PC-9 (cell line): ENCODE data around the gene ATP5PO. TPM values are rescaled to one million over a fixed set of nuclear protein-coding genes. Genes with fewer than 3 reads are reported as not detected.

Experiments
- Bru-seq: library from RNA; stranded (reverse); fragments of 400-500 nt; gene quantifications from one replicate; lab custom pipeline; 2021; lab: Mats Ljungman, UMichigan
- BruChase-seq, 2 experiments: library from RNA; stranded (reverse); fragments of 400-500 nt; gene quantifications; one replicate each; lab custom pipeline; 2021; lab: Mats Ljungman, UMichigan
- BruUV-seq: library from RNA; stranded (reverse); fragments of 400-500 nt; replicated peaks from 2 replicates; lab custom pipeline; 2021; lab: Mats Ljungman, UMichigan
- CTCF ChIA-PET: fragments of 300-600 bp; sonication (Branson Sonifier 250); formaldehyde crosslinking; loops from one replicate; lab custom pipeline; 2022; ENCODE audit warnings: antibody characterized with exemption; lab: Charles Lee
- POLR2A ChIA-PET: fragments of 300-600 bp; sonication (Branson Sonifier 250); formaldehyde crosslinking; loops from one replicate; lab custom pipeline; 2022; ENCODE audit warnings: antibody characterized with exemption; ENCODE audit not compliant: unreplicated experiment; lab: Charles Lee
- DNase-seq, 2 experiments: peaks; one replicate each; pipeline versions ENCODE4 v3.0.0 to v3.0.0-alpha.2; 2015 to 2022; ENCODE audit warnings: mixed read lengths in 1 of 2
- H2AFZ ChIP-seq: fragments of 200-600 bp; sonication (generic); 2 replicates; pipeline ENCODE4 v1.8.1; 2017; ENCODE audit warnings: antibody characterized with exemption
- H3F3A ChIP-seq: fragments of 200-600 bp; sonication (generic); 2 replicates; pipeline ENCODE4 v1.8.1; 2017; ENCODE audit warnings: antibody characterized with exemption, mild to moderate bottlenecking, low read depth; ENCODE audit not compliant: insufficient read depth
- H3K27ac ChIP-seq: fragments of 200-600 bp; sonication (generic); 2 replicates; pipeline ENCODE4 v1.6.1; 2016; ENCODE audit warnings: mixed run types
- H3K27me3 ChIP-seq: fragments of 200-600 bp; sonication (generic); 2 replicates; pipeline ENCODE4 v1.6.1; 2016; ENCODE audit warnings: low read depth, mixed run types; ENCODE audit not compliant: insufficient read depth
- H3K36me3 ChIP-seq: fragments of 200-600 bp; sonication (generic); 2 replicates; pipeline ENCODE4 v1.6.1; 2016; ENCODE audit warnings: low read depth, mixed run types
- H3K4me1 ChIP-seq: fragments of 200-600 bp; sonication (generic); replicated peaks from 2 replicates; pipeline ENCODE4 v1.6.1; 2016; ENCODE audit warnings: mixed run types; ENCODE audit not compliant: insufficient read depth
- H3K4me2 ChIP-seq: fragments of 200-600 bp; sonication (generic); 2 replicates; pipeline ENCODE4 v1.6.1; 2017; ENCODE audit warnings: mixed run types
- H3K4me3 ChIP-seq: fragments of 200-600 bp; sonication (generic); 2 replicates; pipeline ENCODE4 v1.6.1; 2016; ENCODE audit warnings: mixed run types
- H3K79me2 ChIP-seq: fragments of 200-600 bp; sonication (generic); 2 replicates; pipeline ENCODE4 v1.6.1; 2017; ENCODE audit warnings: low read depth, mixed run types
- H3K9me2 ChIP-seq: fragments of 200-600 bp; sonication (generic); 2 replicates; pipeline ENCODE4 v1.8.1; 2017; ENCODE audit warnings: mild to moderate bottlenecking; ENCODE audit not compliant: insufficient read depth
- H3K9me3 ChIP-seq: fragments of 200-600 bp; sonication (generic); 2 replicates; pipeline ENCODE4 v1.8.1; 2016; ENCODE audit warnings: low read depth; ENCODE audit not compliant: insufficient read depth
- H4K20me1 ChIP-seq: fragments of 200-600 bp; sonication (generic); 2 replicates; pipeline ENCODE4 v1.8.1; 2017; ENCODE audit not compliant: insufficient read depth
- CTCF ChIP-seq: fragments of 200-600 bp; sonication (generic); conservative IDR thresholded peaks from 2 replicates; pipeline ENCODE4 v1.6.1; 2017; ENCODE audit warnings: mixed run types, antibody characterized with exemption, mild to moderate bottlenecking, moderate library complexity
- EZH2 ChIP-seq: fragments of 200-600 bp; sonication (generic); IDR thresholded peaks from 2 replicates; pipeline ENCODE4 v1.8.0; 2017; ENCODE audit warnings: antibody characterized with exemption, low read depth
- intact Hi-C: fragments of 100-400 bp; cut with micrococcal nuclease; formaldehyde crosslinking; loops from one replicate; pipeline ENCODE4 v1.10.0; 2022; ENCODE audit not compliant: unreplicated experiment
- long read RNA-seq: library from polyadenylated mRNA; stranded (forward); transcript quantifications from one replicate; pipeline ENCODE4 v2.0.0, GENCODE V29; 2022
- total RNA-seq: library from RNA; stranded (reverse); gene quantifications from 2 replicates; pipeline ENCODE4 v1.2.3, GENCODE V29; 2021

Gene ATP5PO
- total RNA-seq (134 and 136 TPM in 2 replicates), Bru-seq, nascent RNA (percentile 95 among the genes with signal in this experiment), BruChase-seq, experiment 1, labeled RNA remaining after a 2-hour chase (percentile 98 among the genes with signal in this experiment), BruChase-seq, experiment 2, labeled RNA remaining after a 6-hour chase (percentile 99 among the genes with signal in this experiment)
- long read RNA-seq, transcript ATP5PO-201 (7 exons, 932 nt): major isoform, 242 of 263 reads
- long read RNA-seq, partial matches to known transcripts: 5 of 263 reads
- long read RNA-seq, other reads (novel, unspliced or antisense): 13 of 263 reads

- Histone ChIP-seq H3K36me3 (no peaks in the 10 kb centered on the region), H3K4me1 (peaks cover 11% of the 10 kb centered on the region; the same call in 1 of the 2 replicates), H2AFZ (peak within 1 kb of the TSS; percentile 80), H3K9me3 (no peaks in the 10 kb centered on the region), H3K4me3 (peak within 1 kb of the TSS; percentile 85), H3K79me2 (peaks cover 31% of the 10 kb centered on the region), H3K27ac (no peak within 1 kb of the TSS), H3K4me2 (peak within 1 kb of the TSS; percentile 97), H3K27me3 (no peaks in the 10 kb centered on the region), H3F3A (no peaks in the 10 kb centered on the region), H4K20me1 (no peaks in the 10 kb centered on the region), H3K9me2 (no peaks in the 10 kb centered on the region)
- CTCF ChIA-PET: no interaction called here
- intact Hi-C loops: no loop called here
- DNase-seq: peak; percentile 86 to 92
- BruUV-seq: TSS peak; percentile 73
- POLR2A ChIA-PET: no interaction called here
- TF ChIP-seq CTCF: no peak
- no peak for TF ChIP-seq EZH2
These were observed at the start of gene ATP5PO for GRCh38 chr21:33915368-33916199. TSS of gene ATP5PO (minus strand) at chr21:33915804. CDS start at chr21:33915763, 41 bp downstream.

- H3K27ac ChIP-seq: no peak overlapping the region
- TF ChIP-seq CTCF (no peak), EZH2 (no peak)
- H3K4me1 ChIP-seq: no peaks in the 10 kb centered on the region
- no peak overlapping the region for H3K4me2 ChIP-seq
- intact Hi-C loops: no loop called here
- no peak overlapping the region for H2AFZ ChIP-seq
- no peaks in the 10 kb centered on the region for H3K79me2 ChIP-seq
- no TSS peak for BruUV-seq
- CTCF ChIA-PET: no interaction called here
- no peak for DNase-seq
- no peaks in the 10 kb centered on the region for H3K9me2 ChIP-seq
- H3K36me3 ChIP-seq: no peaks in the 10 kb centered on the region
- POLR2A ChIA-PET: no interaction called here
- no peaks in the 10 kb centered on the region for H3F3A ChIP-seq
- no peak overlapping the region for H3K4me3 ChIP-seq
- H3K9me3 ChIP-seq: no peaks in the 10 kb centered on the region
- H4K20me1 ChIP-seq: no peaks in the 10 kb centered on the region
- no peaks in the 10 kb centered on the region for H3K27me3 ChIP-seq
These were observed 49.2 kb upstream of the ATP5PO start for GRCh38 chr21:33964706-33965325.

GRCh38 chr21:33963848-33964555, 48.4 kb upstream of the ATP5PO start:
- Histone ChIP-seq H3K27ac (no peak overlapping the region), H3K79me2 (no peaks in the 10 kb centered on the region), H3K27me3 (no peaks in the 10 kb centered on the region), H4K20me1 (no peaks in the 10 kb centered on the region), H3K9me2 (no peaks in the 10 kb centered on the region), H2AFZ (no peak overlapping the region), H3K4me1 (no peaks in the 10 kb centered on the region), H3K4me2 (no peak overlapping the region), H3K4me3 (no peak overlapping the region), H3K9me3 (no peaks in the 10 kb centered on the region), H3F3A (no peaks in the 10 kb centered on the region), H3K36me3 (no peaks in the 10 kb centered on the region)
- ChIA-PET POLR2A (no interaction called here), CTCF (no interaction called here)
- no peak for TF ChIP-seq CTCF
- TF ChIP-seq EZH2: no peak
- no peak for DNase-seq
- intact Hi-C loops: no loop called here
- BruUV-seq: no TSS peak
